ENCODE measurements around the gene SBNO1.
"Not testable (repeated sequence)": the region's sequence is repeated elsewhere in the genome, so short reads cannot be mapped to it uniquely, and the experiment has no call there.

The SBNO1 gene

DNA sequence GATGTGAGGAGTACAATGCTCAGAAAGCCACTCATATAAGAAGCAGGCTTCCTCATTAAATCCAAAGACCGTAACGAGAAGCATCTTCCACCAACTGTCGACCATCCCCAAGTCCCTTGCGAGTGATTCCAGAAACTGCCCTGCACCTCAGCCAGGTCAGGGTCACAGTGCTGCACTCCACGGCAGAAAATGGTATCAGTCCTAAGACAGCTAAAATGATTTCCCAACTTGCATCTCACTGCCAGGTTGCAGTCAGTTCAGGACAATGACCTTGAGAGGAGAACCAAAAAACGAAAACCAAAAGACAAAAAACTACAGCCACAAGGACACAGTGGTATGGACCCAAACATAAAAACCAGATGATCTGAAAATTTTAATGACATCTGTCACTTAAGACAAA lies 20.6 kb downstream of the SBNO1 start:
- TF ChIP-seq GATA1 (IDR thresholded peaks at IDR 0.05; ENCODE audit: low read depth, low read length) (no peak), POLR2A (IDR thresholded peaks at IDR 0.05; ENCODE audit: low read length) (no peak)
- no peak for DNase-seq

DNA sequence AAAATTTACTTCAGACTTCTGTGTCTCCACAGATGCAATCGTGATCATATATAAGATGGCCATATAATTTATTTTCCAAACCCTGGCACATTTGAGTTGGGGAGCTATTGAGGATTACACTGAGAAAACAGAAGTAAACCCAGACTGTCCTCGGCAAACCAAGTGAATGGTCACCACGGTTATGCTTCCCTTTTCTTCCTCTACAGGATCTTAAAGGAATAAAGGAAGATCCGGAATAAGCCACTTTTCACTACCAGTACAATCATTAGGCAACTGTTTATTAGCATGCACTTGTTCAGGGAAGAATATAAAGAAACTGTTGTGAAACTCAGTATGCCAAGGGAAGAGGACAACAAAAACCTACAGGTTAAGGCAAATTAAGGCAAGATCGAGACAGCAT lies 27.6 kb downstream of the SBNO1 start:
- DNase-seq, result no peak
- TF ChIP-seq GATA1 (IDR thresholded peaks at IDR 0.05; ENCODE audit: low read depth, low read length) (no peak), POLR2A (IDR thresholded peaks at IDR 0.05; ENCODE audit: low read length) (no peak)

DNA sequence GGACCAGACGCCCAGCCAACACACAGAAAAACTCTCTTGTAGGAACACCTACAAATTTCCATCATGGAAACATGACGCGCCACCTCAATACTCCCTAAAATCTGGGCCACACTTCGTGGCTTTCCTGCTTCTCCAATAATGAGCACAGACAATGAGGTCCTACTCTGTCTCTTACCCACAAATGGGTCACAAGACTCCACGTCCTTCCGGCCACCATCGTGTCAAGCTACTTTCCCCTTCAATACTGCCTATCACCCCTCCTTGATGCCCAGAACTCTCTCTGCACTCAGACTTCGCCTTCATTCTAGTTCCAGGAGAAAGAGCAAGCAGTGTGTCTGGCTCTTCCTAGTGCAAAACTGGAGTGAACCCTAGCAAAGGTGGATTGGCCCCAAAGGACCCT lies 28.1 kb downstream of the SBNO1 start:
- TF ChIP-seq POLR2A (IDR thresholded peaks at IDR 0.05; ENCODE audit: low read length) (no peak), GATA1 (IDR thresholded peaks at IDR 0.05; ENCODE audit: low read depth, low read length) (no peak)
- no peak for DNase-seq

DNA sequence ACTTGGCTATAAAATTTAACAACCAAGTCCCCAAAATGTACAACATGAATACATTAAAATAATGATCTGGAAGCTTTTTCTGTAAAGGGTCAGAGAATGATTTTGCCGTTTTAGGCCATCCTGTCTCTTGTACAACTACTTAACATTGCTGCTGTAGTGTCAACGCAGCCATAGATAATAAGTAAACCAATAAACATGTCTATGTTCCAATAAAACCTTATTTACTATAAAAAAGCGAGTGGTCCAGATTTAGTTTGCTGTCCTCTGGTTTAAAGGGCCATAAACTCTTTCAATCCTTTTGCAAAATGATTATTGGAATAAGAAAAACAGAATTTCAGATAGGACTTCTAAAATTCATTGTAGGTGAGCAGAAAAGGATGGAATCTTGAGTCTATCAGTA lies 29.2 kb downstream of the SBNO1 start:
- TF ChIP-seq POLR2A (IDR thresholded peaks at IDR 0.05; ENCODE audit: low read length) (no peak), GATA1 (IDR thresholded peaks at IDR 0.05; ENCODE audit: low read depth, low read length) (no peak)
- no peak for DNase-seq

DNA sequence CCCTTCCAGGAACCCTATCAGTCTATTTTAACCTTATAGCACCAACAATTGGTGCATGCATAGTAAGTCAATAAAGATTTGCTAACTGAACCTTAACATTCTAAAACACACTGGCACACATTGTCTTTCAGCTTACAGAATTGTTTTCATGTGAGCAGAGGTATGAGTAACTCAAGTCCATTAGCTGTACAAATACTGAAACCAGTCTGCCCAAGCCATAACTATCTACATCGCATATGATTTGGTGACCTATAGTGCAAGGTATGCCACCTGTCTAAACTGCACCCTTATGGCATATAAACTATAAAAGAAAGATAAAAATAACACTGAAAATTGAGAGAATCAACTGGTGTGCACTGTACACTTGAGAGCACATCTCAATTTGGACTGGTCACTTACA lies 34.8 kb downstream of the SBNO1 start:
- TF ChIP-seq POLR2A (IDR thresholded peaks at IDR 0.05; ENCODE audit: low read length) (no peak), GATA1 (IDR thresholded peaks at IDR 0.05; ENCODE audit: low read depth, low read length) (no peak)

DNA sequence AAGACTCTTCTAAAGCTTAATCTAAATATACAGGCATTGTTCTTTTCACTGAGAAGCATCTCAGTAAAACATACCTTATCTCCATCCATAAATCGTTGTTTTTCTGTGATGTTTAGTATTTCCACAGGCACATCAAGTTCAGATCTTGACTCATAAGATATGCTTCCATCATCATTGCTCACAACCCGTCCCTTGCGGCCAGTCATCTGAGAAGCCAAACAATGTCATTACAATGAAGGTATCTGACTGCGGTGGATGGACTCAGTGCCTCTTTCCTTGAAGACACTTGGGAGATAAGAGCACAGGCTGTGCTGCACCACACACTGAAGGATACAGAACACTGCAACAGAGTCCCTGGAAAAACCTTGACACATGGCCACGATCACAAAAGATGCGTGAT lies 44.8 kb downstream of the SBNO1 start:
- no peak for DNase-seq
- TF ChIP-seq POLR2A (IDR thresholded peaks at IDR 0.05; ENCODE audit: low read length), result no peak
- TF ChIP-seq GATA1 (IDR thresholded peaks at IDR 0.05; ENCODE audit: low read depth, low read length), result no peak

More for the DNA sequence above, 34.8 kb downstream of the SBNO1 start:
- no peak for DNase-seq

DNA sequence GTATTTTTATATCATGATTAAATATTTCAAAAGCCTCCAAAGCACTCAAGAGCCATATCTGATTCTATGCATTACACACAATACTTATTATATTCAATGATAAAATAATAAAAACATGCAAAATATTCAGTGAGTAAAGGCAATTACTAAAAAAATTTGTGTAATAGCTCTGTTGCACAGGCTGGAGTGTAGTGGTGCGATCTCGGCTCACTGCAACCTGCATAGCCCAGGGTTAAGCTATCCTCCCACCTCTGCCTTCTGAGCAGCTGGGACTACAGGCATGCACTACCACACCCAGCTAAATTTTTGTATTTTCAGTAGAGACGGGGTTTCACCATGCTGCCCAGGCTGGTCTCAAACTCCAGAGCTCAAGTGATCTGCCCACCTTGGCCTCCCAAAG lies 45.4 kb downstream of the SBNO1 start:
- TF ChIP-seq GATA1 (IDR thresholded peaks at IDR 0.05; ENCODE audit: low read depth, low read length) (no peak), POLR2A (IDR thresholded peaks at IDR 0.05; ENCODE audit: low read length) (no peak)

DNA sequence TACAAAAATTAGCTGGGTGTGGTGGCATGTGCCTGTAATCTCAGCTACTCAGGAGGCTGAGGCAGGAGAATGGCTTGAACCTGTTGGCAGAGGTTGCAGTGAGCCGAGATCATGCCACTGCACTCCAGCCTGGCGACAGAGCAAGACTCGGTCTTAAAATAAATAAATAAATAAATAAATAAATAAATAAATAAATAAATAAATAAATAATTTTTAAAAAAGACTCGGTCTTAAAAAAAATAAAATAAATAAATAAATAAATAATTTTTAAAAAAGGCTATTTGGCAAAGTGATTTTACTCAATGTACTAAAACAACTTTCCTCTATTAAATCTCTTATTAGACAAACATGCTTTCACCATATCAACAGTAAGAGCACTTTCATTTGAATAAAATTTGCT lies 51.6 kb downstream of the SBNO1 start:
- not testable (repeated sequence) for DNase-seq

More for the DNA sequence above, 45.4 kb downstream of the SBNO1 start:
- DNase-seq, result no peak

DNA sequence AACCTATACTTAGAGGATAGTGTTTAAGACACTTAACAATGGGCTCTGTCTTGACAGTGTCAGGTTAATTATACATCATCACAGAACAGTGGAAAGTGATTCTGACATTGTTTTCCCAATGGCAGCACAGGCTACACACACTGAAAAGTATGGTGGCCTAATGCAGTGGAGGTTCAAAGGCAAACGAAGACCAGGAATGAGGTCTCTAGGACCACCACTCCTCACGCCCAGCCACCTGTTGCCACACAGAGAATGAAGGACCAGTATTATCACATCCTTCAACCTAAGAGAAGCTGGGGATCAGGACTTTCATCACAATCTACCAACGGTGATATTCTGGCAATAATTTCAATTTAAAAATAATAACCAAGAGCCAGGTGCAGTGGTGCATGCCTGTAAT lies 58.4 kb downstream of the SBNO1 start:
- no peak for TF ChIP-seq POLR2A (IDR thresholded peaks at IDR 0.05; ENCODE audit: low read length)
- no peak for TF ChIP-seq GATA1 (IDR thresholded peaks at IDR 0.05; ENCODE audit: low read depth, low read length)
- no peak for DNase-seq

DNA sequence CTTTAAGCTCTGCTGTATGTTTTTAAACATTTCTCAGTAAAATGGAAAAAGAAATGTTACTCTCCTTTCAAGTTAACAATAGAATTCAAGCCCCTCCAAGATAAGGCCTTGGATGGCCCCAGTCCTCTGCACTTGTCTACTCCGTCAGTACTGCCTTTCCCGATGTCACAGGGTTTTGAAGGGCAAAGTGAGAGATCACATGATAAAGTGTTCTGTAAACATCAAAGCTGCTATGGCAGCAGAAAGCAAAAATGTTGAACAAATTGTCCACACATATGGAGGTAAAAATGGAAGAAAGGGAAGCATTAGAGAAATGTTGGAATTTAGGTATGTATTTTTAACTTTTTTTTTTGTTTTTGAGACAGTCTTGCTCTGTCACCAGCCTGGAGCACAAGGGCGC lies 59.5 kb downstream of the SBNO1 start:
- no peak for DNase-seq
- TF ChIP-seq GATA1 (IDR thresholded peaks at IDR 0.05; ENCODE audit: low read depth, low read length), result no peak

DNA sequence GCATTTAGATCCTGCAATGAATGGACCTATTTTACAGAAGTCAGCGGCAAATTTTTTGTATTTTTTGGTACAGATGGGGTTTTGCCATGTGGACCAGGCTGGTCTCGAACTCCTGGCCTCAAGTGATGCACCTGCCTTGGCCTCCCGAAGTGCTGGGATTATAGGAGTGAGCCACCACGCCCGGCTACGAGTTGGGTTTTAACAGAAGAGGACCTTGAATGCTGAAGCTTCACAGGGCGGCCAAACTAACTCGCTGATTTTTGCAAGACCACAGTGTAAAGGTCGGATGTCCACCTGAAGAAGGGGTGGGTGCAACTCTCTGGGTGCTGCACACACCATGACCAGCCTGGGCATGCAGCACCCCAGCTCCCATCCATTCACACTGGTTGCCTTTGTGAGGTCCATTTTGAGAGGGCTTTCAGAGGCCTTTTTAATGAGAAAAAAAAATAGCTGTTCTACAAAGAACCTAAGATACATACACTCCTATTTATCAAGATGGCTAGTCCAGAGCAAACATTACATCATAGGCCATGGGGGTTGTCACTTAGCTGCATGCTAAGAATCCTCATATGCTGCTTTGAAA lies 71.4 kb downstream of the SBNO1 start:
- no peak for TF ChIP-seq GATA1 (IDR thresholded peaks at IDR 0.05; ENCODE audit: low read depth, low read length)
- TF ChIP-seq POLR2A (IDR thresholded peaks at IDR 0.05; ENCODE audit: low read length), result no peak
- DNase-seq, result no peak

DNA sequence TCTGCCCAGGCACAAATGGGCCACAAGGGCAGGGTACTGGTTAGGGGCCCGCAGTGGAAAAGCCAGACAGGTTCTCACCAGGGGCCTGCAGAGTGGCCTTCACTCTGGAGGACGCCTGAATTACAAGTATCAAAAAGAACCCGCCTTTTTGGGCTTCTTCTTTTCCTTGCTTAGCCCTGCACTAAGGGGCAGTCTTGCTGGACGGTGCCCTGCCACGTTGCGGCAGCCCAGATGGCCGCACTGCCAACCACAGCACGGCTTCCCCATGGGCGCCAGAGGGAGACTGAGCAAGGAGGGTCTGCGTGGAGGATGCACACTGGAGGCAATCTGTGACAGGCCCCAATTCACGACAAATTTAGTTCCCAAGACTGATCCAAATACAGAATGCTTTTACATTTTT lies 74.7 kb downstream of the SBNO1 start:
- TF ChIP-seq GATA1 (IDR thresholded peaks at IDR 0.05; ENCODE audit: low read depth, low read length) (no peak), POLR2A (IDR thresholded peaks at IDR 0.05; ENCODE audit: low read length) (no peak)
- DNase-seq, result no peak

DNA sequence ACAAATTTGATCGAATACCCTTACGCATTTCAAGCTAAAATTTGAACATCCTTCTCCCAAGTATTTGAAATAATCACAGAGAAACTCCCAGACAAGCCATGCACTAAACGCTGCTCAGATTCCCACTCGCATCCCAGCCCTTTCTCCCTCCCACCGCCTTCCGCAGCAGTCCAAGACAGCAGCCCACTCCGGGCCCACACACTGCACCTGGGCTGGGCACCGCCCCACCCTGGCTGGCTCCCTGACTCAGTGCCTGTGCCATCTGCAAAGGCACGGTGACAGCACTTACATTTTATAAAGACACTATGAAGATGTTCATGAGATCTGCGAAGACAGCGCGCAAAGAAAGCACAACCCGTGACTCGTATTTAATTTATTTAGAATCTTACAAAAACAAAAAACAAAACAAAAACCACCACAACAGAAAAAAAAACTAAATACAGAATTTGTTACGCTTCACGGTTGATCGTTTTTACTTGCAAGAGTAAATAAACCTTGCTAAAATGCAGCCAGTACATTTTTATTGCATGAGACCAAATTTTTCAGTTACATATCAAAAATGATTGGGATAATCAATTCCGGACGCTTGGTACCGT lies 75.8 kb downstream of the SBNO1 start:
- no peak for TF ChIP-seq POLR2A (IDR thresholded peaks at IDR 0.05; ENCODE audit: low read length)
- TF ChIP-seq GATA1 (IDR thresholded peaks at IDR 0.05; ENCODE audit: low read depth, low read length), result no peak
- DNase-seq, result no peak

DNA sequence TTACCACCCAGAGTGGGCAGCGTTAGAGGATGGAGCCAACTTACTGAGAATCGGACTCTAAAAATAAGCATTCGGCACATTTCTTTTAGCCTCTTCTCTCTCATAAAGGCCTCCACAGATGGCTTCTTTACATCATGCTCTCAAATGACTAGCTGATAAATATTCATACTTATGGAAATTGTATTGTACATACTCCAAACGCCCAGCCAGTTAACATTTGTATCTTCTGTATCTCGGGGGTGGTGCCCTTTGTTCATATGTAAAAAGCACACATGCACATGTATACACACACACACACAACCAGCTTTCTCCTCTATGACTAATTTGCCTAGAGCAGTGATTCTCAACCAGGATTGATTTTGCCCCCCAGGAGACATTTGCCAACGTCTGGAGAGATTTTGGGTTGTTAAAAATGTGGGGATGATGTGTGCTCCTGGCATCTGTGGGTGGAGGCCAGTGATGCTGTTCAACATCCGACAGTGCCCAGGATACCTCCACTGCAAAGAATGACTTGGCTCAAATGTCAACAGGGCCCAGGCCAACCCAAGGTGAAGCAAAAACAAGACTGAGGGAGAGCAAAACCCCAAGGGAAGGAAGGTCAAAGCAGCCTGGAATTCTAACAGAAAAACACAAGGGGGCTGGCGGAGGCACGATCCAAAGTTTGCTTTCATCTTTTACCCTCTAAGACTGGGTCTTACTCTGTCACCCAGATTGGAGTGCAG lies 77.8 kb downstream of the SBNO1 start:
- no peak for DNase-seq
- TF ChIP-seq GATA1 (IDR thresholded peaks at IDR 0.05; ENCODE audit: low read depth, low read length), result no peak
- no peak for TF ChIP-seq POLR2A (IDR thresholded peaks at IDR 0.05; ENCODE audit: low read length)

DNA sequence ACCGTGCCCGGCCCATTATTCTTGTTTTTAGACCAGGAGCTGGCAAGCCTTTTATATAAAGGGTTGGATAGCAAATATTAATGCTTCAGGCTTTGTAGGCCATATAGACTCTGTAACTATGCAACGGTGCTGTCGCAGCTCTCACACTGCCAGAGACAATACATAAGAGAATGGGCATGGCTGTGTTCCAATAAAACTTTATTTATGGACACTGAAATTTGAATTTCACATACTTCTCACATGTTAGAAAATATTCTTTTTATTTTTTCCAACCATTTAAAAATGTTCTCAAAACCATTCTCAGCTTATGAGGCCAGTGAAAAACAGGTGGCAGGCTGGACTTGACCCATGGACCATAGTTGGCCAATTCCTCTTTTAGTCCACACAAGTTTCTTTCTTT lies 80.0 kb downstream of the SBNO1 start:
- no peak for DNase-seq
- no peak for TF ChIP-seq GATA1 (IDR thresholded peaks at IDR 0.05; ENCODE audit: low read depth, low read length)
- no peak for TF ChIP-seq POLR2A (IDR thresholded peaks at IDR 0.05; ENCODE audit: low read length)

Data from erythroblast (primary cell).